ENCODE measurements around the gene TMEM79. TPM values are rescaled to one million over a fixed set of nuclear protein-coding genes. Genes with fewer than 3 reads are reported as not detected.

Gene TMEM79
- total RNA-seq, 1 experiment from 2014 or later = 8.1 TPM

DNA sequence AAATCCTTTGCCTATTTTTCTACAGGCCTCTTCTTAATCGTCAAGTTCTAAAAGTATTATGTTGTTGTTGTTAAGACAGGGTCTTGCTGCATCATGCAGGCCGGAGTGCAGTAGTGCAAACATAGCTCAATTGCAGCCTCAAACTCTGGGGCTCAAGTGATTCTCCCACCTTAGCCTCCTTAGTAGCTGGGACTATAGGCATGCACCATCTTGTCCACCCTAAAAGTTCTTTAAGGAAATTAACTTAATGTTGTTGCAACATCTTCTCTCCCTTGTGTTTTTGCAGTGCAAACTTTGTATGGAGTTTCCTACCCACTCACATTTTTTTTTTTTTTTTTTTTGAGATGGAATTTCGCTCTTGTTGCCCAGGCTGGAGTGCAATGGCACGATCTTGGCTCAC is 19.1 kb downstream of the TMEM79 start:
- no peak overlapping the region for H3K27ac Mint-ChIP-seq (ENCODE audit: low read depth, unreplicated experiment)
- DNase-seq (ENCODE audit: unreplicated experiment) = no peak
- no peak overlapping the region for H3K4me3 Mint-ChIP-seq (ENCODE audit: unreplicated experiment)
- BruUV-seq (replicated peaks) = no TSS peak
- H3K27me3 Mint-ChIP-seq (ENCODE audit: insufficient read depth, unreplicated experiment) = no peaks in the 10 kb centered on the region
- TF ChIP-seq, protein P1, sequence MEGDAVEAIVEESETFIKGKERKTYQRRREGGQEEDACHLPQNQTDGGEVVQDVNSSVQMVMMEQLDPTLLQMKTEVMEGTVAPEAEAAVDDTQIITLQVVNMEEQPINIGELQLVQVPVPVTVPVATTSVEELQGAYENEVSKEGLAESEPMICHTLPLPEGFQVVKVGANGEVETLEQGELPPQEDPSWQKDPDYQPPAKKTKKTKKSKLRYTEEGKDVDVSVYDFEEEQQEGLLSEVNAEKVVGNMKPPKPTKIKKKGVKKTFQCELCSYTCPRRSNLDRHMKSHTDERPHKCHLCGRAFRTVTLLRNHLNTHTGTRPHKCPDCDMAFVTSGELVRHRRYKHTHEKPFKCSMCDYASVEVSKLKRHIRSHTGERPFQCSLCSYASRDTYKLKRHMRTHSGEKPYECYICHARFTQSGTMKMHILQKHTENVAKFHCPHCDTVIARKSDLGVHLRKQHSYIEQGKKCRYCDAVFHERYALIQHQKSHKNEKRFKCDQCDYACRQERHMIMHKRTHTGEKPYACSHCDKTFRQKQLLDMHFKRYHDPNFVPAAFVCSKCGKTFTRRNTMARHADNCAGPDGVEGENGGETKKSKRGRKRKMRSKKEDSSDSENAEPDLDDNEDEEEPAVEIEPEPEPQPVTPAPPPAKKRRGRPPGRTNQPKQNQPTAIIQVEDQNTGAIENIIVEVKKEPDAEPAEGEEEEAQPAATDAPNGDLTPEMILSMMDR (IDR thresholded peaks at IDR 0.05; ENCODE audit: unreplicated experiment) = no peak
- ChIA-PET CTCF (interaction anchor here (0.7 to 4.5 kb wide), 6 partner anchors 13 to 283 kb away, joined by 3 to 24 read pairs (median 5); partner anchors contain the start of gene SMG5), POLR2A (interaction anchor here (0.6 to 13.5 kb wide), 11 partner anchors 9 to 685 kb away, joined by 3 to 210 read pairs (median 6); partner anchors contain the start of genes CCT3, PMF1, SMG5 and TMEM79)
- peaks cover 11% of the 10 kb centered on the region for H3K4me1 Mint-ChIP-seq (ENCODE audit: insufficient read depth, unreplicated experiment)
- intact Hi-C loops (cut with micrococcal nuclease) = no loop called here
- H3K36me3 Mint-ChIP-seq (ENCODE audit: insufficient read depth, unreplicated experiment) = peaks cover 65% of the 10 kb centered on the region
- H3K9me3 Mint-ChIP-seq (ENCODE audit: unreplicated experiment) = no peaks in the 10 kb centered on the region

DNA sequence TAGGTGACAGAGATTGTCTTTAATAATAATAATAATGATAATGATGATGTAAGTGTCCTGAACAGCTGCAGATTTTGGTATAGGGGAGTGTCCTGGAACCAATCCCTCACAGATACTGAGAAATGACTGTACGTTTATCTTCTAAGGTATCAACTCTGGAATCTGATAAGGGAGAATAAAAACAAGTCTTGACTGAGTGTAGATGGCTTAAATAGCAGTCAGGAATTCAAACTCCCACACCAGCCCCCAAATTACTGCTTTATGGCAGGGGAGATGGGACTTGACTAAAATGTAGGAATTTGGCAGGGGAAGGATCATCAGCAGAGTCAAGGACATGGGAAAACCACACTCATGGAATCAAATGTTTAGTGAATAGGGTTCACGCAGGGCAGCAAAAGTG is 21.1 kb downstream of the TMEM79 start:
- Mint-ChIP-seq H3K27ac (ENCODE audit: low read depth, unreplicated experiment) (no peak overlapping the region), H3K36me3 (ENCODE audit: insufficient read depth, unreplicated experiment) (peaks cover 85% of the 10 kb centered on the region), H3K9me3 (ENCODE audit: unreplicated experiment) (no peaks in the 10 kb centered on the region), H3K27me3 (ENCODE audit: insufficient read depth, unreplicated experiment) (no peaks in the 10 kb centered on the region), H3K4me1 (ENCODE audit: insufficient read depth, unreplicated experiment) (peaks cover 11% of the 10 kb centered on the region), H3K4me3 (ENCODE audit: unreplicated experiment) (no peak overlapping the region)
- DNase-seq (ENCODE audit: unreplicated experiment) = no peak
- POLR2A ChIA-PET = interaction anchor here (13.5 kb wide), 1 partner anchor 21 kb away, joined by 210 read pairs; the partner anchor contains the start of genes SMG5 and TMEM79
- TF ChIP-seq, protein P1 (IDR thresholded peaks at IDR 0.05; ENCODE audit: unreplicated experiment) = no peak
- BruUV-seq (replicated peaks) = no TSS peak
- intact Hi-C loops (cut with micrococcal nuclease) = no loop called here
- CTCF ChIA-PET = interaction anchor here (0.6 to 4.5 kb wide), 5 partner anchors 14 to 1346 kb away, joined by 3 to 24 read pairs (median 4); no protein-coding TSS in a partner anchor

DNA sequence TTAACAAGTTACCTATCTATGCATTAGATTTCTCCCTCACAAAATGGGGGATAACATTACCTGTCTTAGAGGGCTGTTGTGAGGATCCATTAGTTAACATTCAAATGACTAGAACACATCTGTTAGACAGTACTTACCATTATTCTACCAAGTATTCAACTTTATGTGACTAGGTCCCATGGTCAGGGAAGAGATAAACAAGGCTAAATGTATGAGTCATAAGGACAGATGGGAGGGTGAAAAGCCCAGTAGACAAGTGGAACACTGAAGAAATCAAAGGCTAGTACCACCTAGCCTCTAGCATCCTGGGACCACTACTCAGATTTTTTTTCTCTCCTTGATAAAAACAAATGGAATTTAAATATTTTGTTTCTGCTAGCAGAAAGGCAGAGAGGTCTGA is 24.0 kb downstream of the TMEM79 start:
- no peak overlapping the region for H3K4me3 Mint-ChIP-seq (ENCODE audit: unreplicated experiment)
- TF ChIP-seq, protein P1 (IDR thresholded peaks at IDR 0.05; ENCODE audit: unreplicated experiment) = no peak
- H3K9me3 Mint-ChIP-seq (ENCODE audit: unreplicated experiment) = no peaks in the 10 kb centered on the region
- CTCF ChIA-PET = interaction anchor here (0.5 to 2.3 kb wide), 5 partner anchors 13 to 178 kb away, joined by 3 to 6 read pairs (median 4); no protein-coding TSS in a partner anchor
- intact Hi-C loops (cut with micrococcal nuclease) = no loop called here
- H3K4me1 Mint-ChIP-seq (ENCODE audit: insufficient read depth, unreplicated experiment) = peaks cover 14% of the 10 kb centered on the region
- H3K27me3 Mint-ChIP-seq (ENCODE audit: insufficient read depth, unreplicated experiment) = no peaks in the 10 kb centered on the region
- BruUV-seq (replicated peaks) = no TSS peak
- peak overlapping the region; percentile 35 for H3K27ac Mint-ChIP-seq (ENCODE audit: low read depth, unreplicated experiment)
- DNase-seq (ENCODE audit: unreplicated experiment) = no peak
- POLR2A ChIA-PET = interaction anchor here (0.8 to 1.4 kb wide), 5 partner anchors 9 to 27 kb away, joined by 5 to 7 read pairs (median 5); partner anchors contain the start of genes SMG5 and TMEM79
- peaks cover 100% of the 10 kb centered on the region for H3K36me3 Mint-ChIP-seq (ENCODE audit: insufficient read depth, unreplicated experiment)

DNA sequence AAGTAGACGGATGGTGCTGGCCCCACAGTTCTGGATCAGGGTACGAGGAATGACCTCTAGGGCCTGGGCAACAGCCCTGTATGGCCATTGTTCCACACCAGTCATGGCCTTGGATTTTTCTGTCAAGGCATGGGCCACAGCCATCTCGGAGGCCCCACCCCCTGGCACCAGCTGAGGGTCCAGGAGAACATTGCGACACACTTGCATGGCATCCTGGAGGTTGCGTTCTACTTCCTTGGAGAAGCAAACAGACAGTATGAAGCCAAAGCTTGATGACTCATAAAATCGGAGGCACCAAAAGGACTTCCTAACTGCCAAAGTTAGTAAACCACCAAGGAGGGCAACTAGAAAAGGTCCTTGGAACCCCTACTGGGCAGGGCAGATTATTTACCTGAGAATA is 26.8 kb downstream of the TMEM79 start:
- H3K27ac Mint-ChIP-seq (ENCODE audit: low read depth, unreplicated experiment) = no peak overlapping the region
- DNase-seq (ENCODE audit: unreplicated experiment) = peak; percentile 96
- peaks cover 99% of the 10 kb centered on the region for H3K36me3 Mint-ChIP-seq (ENCODE audit: insufficient read depth, unreplicated experiment)
- H3K9me3 Mint-ChIP-seq (ENCODE audit: unreplicated experiment) = no peaks in the 10 kb centered on the region
- TF ChIP-seq, protein P1 (IDR thresholded peaks at IDR 0.05; ENCODE audit: unreplicated experiment) = no peak
- H3K27me3 Mint-ChIP-seq (ENCODE audit: insufficient read depth, unreplicated experiment) = no peaks in the 10 kb centered on the region
- intact Hi-C loops (cut with micrococcal nuclease) = no loop called here
- no peak overlapping the region for H3K4me3 Mint-ChIP-seq (ENCODE audit: unreplicated experiment)
- POLR2A ChIA-PET = interaction anchor here (0.9 to 4.1 kb wide), 6 partner anchors 8 to 59 kb away, joined by 3 to 25 read pairs (median 4); partner anchors contain the start of genes GLMP and SMG5
- CTCF ChIA-PET = interaction anchor here (0.7 to 1.5 kb wide), 2 partner anchors 8 to 298 kb away, joined by 4 to 8 read pairs; no protein-coding TSS in a partner anchor
- no TSS peak for BruUV-seq (replicated peaks)
- H3K4me1 Mint-ChIP-seq (ENCODE audit: insufficient read depth, unreplicated experiment) = peaks cover 14% of the 10 kb centered on the region

Measured in MCF 10A (cell line).